ENCODE results near the gene PRKG1. TPM values are rescaled to one million over a fixed set of nuclear protein-coding genes. Genes with fewer than 3 reads are reported as not detected.

Gene PRKG1
- total and polyA plus RNA-seq, 2 of the 8 experiments (the other 6 are each of a cell fraction or from before 2014, with no cell fraction given): 4.2 to 15.2 TPM

- H2AFZ ChIP-seq (ENCODE audit: low read length): no peak overlapping the region
- H3K27me3 ChIP-seq (replicated peaks in 1 of 4; ENCODE audit: control insufficient read depth in 3 of 4, extremely low read depth in 1 of 4, insufficient read depth in 3 of 4, low read length in 3 of 4): no peaks in the 10 kb centered on the region
- DNase-seq (ENCODE audit: low read depth in 1 of 2, low spot score in 2 of 2): no peak
- no peak overlapping the region for H3K27ac ChIP-seq (ENCODE audit: low read depth, low read length)
- WGBS, 2 experiments (ENCODE audit: extremely low coverage in 1 of 2, insufficient coverage in 1 of 2, insufficient read length in 1 of 2, insufficient replicate concordance in 2 of 2, low coverage in 1 of 2, low lambda C conversion rate in 2 of 2, missing lambda C conversion rate in 1 of 2): 48% methylated on average over 1 of the region's 1 CpG; no CpG with 5 or more reads in 1 of the 2 experiments
- POLR2A ChIA-PET (ENCODE audit: partially characterized antibody): interaction anchor here (0.7 kb wide), 1 partner anchor 1095 kb away, joined by 3 read pairs; no protein-coding TSS in a partner anchor
- no peaks in the 10 kb centered on the region for H4K20me1 ChIP-seq (replicated peaks in 1 of 2; ENCODE audit: control insufficient read depth in 1 of 2, insufficient read depth in 2 of 2, low read length in 2 of 2)
- CTCF ChIA-PET (ENCODE audit: partially characterized antibody): interaction anchor here (0.9 to 1.1 kb wide), 2 partner anchors 8 to 9 kb away, joined by 3 to 4 read pairs; no protein-coding TSS in a partner anchor
- H3K23ac ChIP-seq (ENCODE audit: insufficient read length): no peak overlapping the region
- no peak overlapping the region for H2BK15ac ChIP-seq (ENCODE audit: low read length)
- FAIRE-seq: no peak
- no peak overlapping the region for H2BK120ac ChIP-seq (replicated peaks; ENCODE audit: low read depth, low read length)
- H3K4me2 ChIP-seq (ENCODE audit: insufficient read depth in 1 of 2, low read depth in 2 of 2, low read length in 2 of 2): no peak overlapping the region
- H4K5ac ChIP-seq (ENCODE audit: insufficient read length, low read depth, low read length): no peak overlapping the region
- no peak overlapping the region for H2BK12ac ChIP-seq (ENCODE audit: low read depth, low read length)
- H3K9me3 ChIP-seq (ENCODE audit: insufficient read depth in 2 of 2, low read depth in 1 of 2, low read length in 1 of 2): peaks cover 3 to 11% of the 10 kb centered on the region in 2 experiments; a peak in 2 of 4 replicates
- H2BK5ac ChIP-seq (ENCODE audit: low read depth, low read length): no peak overlapping the region
- H4K8ac ChIP-seq (ENCODE audit: extremely low read depth, insufficient read depth, low read length): no peak overlapping the region
- peaks cover 0 to 6% (median 2%) of the 10 kb centered on the region in 4 experiments; a peak in 2 of 8 replicates for H3K36me3 ChIP-seq (ENCODE audit: control insufficient read depth in 2 of 4, insufficient read depth in 4 of 4, low read length in 3 of 4)
- H3K4ac ChIP-seq (replicated peaks; ENCODE audit: insufficient read length, low read depth, low read length): no peak overlapping the region
- H3K79me1 ChIP-seq (ENCODE audit: low read depth, low read length): no peaks in the 10 kb centered on the region
- no peak overlapping the region for H3K56ac ChIP-seq (replicated peaks; ENCODE audit: insufficient read length, low read depth, low read length)
- H3K9ac ChIP-seq (replicated peaks in 1 of 4; ENCODE audit: extremely low read depth in 1 of 4, low read depth in 3 of 4, low read length in 3 of 4): no peak overlapping the region
- no peaks in the 10 kb centered on the region for H3K23me2 ChIP-seq (ENCODE audit: low read depth, low read length)
- no peak overlapping the region for H2AK5ac ChIP-seq (ENCODE audit: low read depth, low read length)
- peaks cover 0 to 3% (median 0%) of the 10 kb centered on the region in 4 experiments; a peak in 1 of 7 replicates for H3K4me1 ChIP-seq (replicated peaks in 1 of 4; ENCODE audit: control insufficient read depth in 3 of 4, insufficient read depth in 4 of 4, low read length in 3 of 4)
- no peak overlapping the region for H4K91ac ChIP-seq (replicated peaks; ENCODE audit: insufficient read length, low read length)
- H3K4me3 ChIP-seq (ENCODE audit: extremely low read depth in 1 of 4, insufficient read depth in 2 of 4, low read depth in 3 of 4, low read length in 4 of 4): no peak overlapping the region
- H3K79me2 ChIP-seq (ENCODE audit: control insufficient read depth in 1 of 2, insufficient read depth in 2 of 2, low read length in 2 of 2): no peaks in the 10 kb centered on the region
- no peak overlapping the region for H3K14ac ChIP-seq (ENCODE audit: insufficient read length)
- H2BK20ac ChIP-seq (ENCODE audit: low read length): no peak overlapping the region
- no peak overlapping the region for H3K18ac ChIP-seq (ENCODE audit: extremely low read depth, low read length)
Measured at GRCh38 chr10:51162002-51162401, 87.7 kb downstream of the PRKG1 start.

Data from H1 (cell line).